GM18517 (cell line): Measurements from ENCODE around the gene LCE7A.

Source experiments
- ATAC-seq: cut with Tn5 transposase; IDR thresholded peaks from one replicate; pipeline ENCODE4 v1.9.1; 2021; ENCODE audit warnings: mild to moderate bottlenecking, moderate library complexity; ENCODE audit not compliant: unreplicated experiment

Gene LCE7A

DNA sequence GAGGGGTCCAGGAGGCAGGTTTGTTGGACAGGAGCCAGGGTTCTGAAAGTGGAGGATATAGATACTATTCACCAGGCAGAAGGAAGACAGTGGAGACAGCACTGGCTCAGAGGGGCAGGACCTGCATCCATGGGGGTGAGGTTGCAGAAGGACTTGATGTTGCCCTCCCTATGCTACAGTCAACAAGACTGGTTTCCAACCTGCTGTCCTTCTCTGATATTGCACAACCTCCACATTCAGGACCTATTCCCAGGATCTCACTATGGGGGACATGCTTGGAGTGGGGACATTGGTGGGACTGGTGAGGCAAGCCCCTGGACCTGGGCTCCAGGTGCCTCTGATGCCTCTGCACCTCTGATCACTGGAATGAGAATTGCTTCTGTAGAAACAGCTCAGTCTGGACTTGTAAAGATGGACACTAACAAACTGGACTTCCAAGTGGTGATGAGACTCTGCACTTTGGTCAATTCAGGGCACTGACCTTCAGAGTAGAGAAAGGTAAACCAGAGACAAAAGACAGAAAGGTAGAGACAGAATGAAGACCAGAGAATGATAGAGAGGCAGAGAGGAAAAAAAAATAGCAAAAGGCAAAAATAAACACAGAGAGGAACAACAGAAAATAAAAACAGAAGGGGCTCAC is 19.9 kb downstream of the LCE7A start:
- ATAC-seq = no peak

- no peak for ATAC-seq
Measured at GRCh38 chr1:152880316-152880715, 20.5 kb downstream of the LCE7A start.

- ATAC-seq = no peak
Measured at GRCh38 chr1:152880907-152881306, 21.1 kb downstream of the LCE7A start.

- no peak for ATAC-seq
Measured at GRCh38 chr1:152884085-152884484, 24.3 kb downstream of the LCE7A start.

DNA sequence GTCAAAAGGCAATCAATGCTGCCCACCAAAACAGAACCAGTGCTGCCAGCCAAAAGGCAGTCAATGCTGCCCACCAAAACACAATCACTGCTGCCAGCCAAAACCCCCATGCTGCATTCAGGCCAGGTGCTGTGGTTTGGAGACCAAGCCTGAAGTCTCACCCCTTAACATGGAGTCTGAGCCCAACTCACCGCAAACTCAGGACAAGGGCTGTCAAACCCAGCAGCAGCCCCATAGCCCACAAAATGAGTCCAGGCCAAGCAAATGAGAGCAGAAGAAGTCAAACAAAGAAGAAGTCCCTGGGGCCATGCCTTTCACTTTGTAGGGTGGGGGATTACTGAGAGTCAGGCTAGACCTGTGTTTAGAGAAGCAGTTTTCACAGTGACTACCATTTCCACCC is 24.7 kb downstream of the LCE7A start:
- no peak for ATAC-seq

- no peak for ATAC-seq
Measured at GRCh38 chr1:152884966-152885624, 25.3 kb downstream of the LCE7A start.

GRCh38 chr1:152886085-152886484 is 26.3 kb downstream of the LCE7A start:
- ATAC-seq = no peak

DNA sequence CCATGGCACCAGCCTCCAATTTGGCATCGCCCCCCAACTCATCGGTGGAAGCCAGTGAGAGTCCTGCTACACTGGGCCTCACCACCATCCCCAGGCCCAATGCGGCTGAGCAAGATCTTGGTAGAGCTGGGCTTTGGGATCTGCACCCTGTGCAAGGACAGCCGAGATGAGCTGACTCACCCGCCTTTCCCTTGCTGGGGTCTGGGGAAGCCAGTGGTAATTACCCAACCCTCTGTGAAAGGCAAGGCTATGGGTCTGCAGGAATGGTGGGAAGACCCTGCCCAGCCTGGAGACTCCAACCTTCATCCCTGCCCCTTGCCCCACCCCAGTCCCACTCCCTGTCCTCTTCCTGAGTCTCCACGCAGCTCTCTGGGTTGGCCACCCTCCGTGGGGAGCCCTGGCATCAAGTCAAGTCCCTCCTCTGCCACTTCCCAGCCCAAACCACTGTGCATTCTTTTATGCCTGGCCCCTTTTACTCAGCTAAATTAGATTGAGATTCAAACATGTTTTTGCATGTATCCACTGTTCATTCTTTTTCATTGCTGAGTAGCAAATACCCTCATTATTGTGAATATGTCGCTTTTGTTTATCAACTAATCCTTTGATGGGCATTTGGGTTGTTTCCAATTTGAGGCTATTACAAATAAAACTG is 27.1 kb downstream of the LCE7A start:
- ATAC-seq = no peak

- ATAC-seq = no peak
Measured at GRCh38 chr1:152888126-152888525, 28.3 kb downstream of the LCE7A start.

- ATAC-seq = no peak
Measured at GRCh38 chr1:152899027-152899426, 39.2 kb downstream of the LCE7A start.

DNA sequence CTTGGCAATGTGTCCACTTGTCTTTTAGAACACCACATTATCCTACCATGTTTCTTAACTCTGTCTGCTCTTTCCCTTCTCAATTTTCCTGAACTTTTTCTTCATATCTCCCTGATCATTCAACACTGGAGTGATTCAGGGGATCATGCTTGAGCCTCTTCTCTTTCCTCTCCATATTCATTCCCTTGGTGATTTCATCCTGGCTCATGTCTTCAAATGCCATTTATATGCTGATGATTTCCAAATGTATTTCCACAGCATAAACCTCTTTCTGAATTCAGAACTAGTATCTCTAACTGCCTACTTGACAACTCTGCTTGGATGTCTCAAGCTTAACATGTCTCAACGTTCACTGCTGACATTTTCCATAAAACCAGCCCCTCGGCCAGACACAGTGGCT is 40.1 kb downstream of the LCE7A start:
- ATAC-seq = no peak

DNA sequence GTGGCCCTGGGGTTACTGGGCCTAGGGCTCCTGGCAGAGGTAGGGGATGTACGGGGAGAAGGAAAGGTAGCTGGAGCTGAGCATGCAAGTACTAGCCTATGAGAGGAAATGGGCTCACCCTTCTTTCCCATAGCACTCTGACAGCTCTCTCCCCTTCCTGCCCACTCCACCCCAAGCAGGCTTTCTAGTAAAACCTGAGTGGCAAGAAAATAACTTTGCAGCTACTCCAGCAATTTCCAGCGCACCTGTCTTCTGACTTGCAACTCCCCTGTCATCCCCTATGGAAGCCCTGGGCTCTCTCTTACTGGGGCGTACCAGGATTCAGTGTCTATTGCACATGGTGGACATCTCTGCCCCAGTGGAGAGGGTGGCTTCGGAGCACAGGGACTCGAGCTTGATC is 41.8 kb downstream of the LCE7A start:
- no peak for ATAC-seq

DNA sequence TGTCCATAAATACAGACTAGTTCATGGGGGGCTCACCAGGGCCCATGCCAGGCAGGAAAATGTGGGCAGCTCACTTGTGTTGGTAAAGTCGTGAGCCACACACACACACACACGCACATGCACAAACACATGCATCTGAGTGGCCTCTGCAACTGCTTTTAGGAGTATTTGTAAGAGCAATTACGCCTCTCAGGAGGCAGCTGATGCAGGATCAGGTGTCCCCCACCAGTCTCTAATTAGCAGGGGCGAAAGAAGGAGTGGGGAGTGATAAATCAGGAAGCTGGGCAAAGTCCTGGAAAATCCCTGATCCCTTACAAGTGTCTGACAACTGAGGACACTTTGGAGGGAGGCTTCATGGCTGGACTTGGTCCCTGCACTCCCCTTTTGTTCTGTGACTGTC is 42.8 kb downstream of the LCE7A start:
- no peak for ATAC-seq

DNA sequence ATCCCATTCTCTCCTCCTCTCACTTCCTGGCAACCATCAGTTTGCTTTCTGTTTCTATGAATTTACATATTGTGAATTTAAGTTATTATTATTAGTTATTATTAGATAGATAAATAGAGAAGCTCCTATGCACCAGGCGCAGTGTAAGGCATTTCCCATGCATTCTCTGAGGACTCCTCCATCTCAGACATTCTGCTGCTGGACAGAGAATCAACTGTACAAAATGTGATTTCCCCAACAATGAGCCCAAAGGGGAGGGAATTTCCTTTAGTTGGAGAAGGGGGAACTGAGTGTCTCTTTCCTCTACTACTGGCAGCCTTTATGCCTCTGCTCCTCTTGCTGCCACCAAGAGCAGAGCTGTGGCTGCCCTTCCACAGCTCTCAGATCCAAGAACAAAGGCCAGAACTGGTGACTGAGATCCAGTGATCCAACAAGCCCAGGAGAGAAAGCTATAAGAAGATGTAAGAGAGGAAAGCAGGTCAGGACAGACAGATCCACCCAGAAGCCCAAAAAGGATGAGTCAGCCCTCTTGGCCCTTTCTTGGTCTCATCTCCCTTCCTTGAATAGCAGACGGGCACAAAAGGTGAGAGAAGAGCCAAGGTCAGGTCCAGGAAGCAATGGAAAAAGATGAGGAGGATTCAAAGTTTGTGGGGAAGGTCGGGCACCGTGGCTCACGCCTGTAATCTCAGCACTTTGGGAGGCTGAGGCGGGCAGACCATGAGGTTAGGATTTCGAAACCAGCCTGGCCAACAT is 45.1 kb downstream of the LCE7A start:
- ATAC-seq = no peak

GRCh38 chr1:152906023-152906565 is 46.3 kb downstream of the LCE7A start:
- no peak for ATAC-seq

DNA sequence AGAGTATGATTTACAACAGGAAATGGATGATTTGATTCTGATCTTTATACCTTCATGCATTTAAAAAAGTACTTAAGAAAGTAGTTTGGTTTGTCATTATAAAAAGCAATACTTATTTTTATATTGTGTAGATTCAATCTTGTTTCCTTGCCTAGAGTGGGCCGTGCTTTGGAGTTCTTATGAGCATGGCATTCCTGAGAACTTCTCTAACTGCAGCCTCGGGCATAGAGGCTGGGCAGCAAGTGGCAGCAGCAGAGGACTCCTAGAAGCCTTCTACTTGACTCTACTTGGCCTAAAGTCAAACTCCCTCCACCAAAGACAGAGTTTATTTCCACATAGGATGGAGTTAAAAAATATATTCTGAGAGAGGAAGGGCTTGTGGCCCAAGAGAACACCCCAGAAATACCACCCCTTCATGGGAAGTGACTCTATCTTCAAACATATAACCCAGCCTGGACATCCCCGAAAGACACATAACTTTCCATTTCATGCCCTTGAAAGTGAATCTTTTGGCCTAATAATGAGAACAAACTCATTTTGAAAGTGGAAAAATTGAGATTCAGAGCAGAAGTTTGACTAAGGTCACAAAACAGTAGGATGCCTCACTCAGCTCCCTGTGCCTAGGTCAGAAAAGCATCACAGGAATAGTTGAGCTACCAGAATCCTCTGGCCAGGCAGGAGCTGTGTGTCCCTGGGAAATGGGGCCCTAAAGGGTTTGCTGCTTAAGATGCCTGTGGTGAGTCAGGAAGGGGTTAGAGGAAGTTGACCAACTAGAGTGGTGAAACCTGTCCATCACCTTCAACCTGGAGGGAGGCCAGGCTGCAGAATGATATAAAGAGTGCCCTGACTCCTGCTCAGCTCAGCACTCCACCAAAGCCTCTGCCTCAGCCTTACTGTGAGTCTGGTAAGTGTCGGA is 48.1 kb downstream of the LCE7A start, which contains the start of gene IVL:
Gene IVL (plus strand): TSS at position 861 of the 916 bp plus-strand sequence. CDS start 1,252 bp downstream, outside the sequence.
- no peak for ATAC-seq

DNA sequence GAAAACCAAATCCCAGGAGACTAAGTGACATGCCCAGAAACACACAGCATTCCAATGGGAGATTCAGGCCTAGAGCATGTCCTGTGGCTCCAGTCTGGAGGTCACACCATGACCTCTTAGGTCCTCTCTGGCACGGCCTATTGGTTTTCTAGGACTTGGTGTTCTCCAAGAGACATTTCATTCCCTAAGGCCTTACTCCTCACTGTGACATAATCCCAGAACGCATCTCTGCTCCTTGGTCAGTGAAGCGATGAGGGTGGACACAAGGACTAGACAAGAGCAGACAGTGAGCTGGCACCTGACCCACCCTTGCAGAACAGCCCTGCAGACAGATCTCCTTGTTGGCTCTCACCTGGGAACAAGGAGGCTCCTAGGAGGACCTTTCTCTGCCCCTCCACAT is 49.4 kb downstream of the LCE7A start:
- no peak for ATAC-seq
